VCaP (cell line): ENCODE measurements around the gene S100A8.

Source experiments
- H3K27ac ChIP-seq: fragments of 450-650 bp; 2 replicates; pipeline ENCODE4 v1.5.1; 2017
- TF ChIP-seq, protein P1 (sequence below): fragments of 450-650 bp; conservative IDR thresholded peaks from 2 replicates; pipeline ENCODE4 v1.5.1; 2017; ENCODE audit warnings: mild to moderate bottlenecking, moderate library complexity

Gene S100A8

DNA sequence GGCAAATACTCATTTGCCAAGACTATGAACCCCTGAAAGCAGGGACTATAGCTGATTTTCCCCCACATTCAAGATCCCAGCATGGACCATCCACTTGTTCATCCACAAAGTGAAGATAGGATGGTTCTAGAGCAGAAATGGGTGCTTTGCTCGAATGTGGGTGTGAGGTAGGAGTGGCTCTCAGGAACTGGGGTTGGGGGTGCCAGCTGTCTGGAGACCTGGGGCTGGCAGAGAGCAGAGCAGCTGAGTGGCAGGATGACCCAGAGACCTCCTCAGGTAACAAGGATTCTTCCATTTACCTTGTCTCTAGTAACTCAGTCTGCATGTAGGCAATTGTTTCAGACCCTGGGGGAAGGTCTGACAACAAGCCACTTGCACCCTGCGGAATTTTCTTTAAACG, 27.2 kb downstream of the S100A8 start:
- no peak overlapping the region for H3K27ac ChIP-seq
- TF ChIP-seq, protein P1, sequence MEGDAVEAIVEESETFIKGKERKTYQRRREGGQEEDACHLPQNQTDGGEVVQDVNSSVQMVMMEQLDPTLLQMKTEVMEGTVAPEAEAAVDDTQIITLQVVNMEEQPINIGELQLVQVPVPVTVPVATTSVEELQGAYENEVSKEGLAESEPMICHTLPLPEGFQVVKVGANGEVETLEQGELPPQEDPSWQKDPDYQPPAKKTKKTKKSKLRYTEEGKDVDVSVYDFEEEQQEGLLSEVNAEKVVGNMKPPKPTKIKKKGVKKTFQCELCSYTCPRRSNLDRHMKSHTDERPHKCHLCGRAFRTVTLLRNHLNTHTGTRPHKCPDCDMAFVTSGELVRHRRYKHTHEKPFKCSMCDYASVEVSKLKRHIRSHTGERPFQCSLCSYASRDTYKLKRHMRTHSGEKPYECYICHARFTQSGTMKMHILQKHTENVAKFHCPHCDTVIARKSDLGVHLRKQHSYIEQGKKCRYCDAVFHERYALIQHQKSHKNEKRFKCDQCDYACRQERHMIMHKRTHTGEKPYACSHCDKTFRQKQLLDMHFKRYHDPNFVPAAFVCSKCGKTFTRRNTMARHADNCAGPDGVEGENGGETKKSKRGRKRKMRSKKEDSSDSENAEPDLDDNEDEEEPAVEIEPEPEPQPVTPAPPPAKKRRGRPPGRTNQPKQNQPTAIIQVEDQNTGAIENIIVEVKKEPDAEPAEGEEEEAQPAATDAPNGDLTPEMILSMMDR: no peak

DNA sequence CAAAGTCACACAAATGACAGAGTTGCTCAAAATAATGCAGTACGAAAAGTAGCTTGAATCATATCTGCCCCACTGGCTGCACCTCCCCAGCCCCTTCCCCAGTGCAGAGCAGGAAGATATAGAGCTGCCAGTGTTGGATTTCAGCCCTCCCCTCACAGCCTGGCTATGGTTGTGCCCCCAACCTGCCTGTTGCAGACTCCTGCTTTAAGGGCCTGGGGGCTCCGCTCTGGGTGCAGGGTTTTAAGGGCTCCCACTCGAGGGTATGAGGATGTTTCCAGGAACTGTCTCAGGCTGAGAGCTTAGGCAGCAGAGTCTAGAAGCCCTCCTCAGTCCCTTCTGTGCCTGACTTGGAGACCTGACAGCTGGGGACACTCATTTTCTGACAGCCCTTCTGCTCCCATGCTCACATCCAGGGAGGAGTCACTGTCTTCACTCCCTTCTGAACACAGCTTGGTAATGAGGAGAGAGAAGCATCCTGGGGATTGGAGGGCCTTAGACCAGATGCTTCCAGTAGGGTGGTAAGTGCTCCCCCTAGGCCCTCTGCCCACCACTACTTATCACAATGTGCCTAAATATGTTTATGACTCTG, 28.6 kb downstream of the S100A8 start:
- TF ChIP-seq, protein P1: no peak
- H3K27ac ChIP-seq: no peak overlapping the region

DNA sequence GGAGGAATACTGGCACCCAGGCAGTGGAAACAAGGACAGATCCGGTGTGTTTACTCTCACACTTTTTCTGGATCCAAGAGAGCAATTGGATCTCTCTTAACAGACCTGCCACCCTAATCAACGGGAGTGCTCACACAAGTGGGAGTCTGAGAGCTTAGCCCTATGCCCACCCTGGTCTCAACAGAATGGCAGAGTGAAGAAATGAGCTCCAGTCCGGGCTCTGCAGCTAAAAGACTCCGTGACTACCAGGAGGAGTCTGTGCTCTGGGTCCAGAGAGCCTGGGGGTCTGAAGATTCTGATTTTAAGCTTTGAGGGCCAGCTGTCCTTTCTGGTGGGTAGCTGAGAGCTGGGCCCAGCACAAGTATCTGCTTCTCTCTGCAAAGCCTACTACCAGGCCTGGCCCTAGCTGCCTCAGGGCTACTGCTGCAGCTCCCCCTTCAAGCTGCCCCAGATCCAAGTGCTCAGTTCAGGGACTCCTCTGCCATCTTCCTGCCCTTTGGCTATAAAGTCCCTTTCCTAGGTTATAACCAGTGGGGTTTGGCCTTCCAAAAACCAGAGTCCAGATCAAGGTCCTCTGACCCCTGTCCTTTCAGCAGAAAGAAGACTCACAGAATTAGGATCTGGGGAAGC, 29.3 kb downstream of the S100A8 start:
- no peak overlapping the region for H3K27ac ChIP-seq
- TF ChIP-seq, protein P1: no peak

DNA sequence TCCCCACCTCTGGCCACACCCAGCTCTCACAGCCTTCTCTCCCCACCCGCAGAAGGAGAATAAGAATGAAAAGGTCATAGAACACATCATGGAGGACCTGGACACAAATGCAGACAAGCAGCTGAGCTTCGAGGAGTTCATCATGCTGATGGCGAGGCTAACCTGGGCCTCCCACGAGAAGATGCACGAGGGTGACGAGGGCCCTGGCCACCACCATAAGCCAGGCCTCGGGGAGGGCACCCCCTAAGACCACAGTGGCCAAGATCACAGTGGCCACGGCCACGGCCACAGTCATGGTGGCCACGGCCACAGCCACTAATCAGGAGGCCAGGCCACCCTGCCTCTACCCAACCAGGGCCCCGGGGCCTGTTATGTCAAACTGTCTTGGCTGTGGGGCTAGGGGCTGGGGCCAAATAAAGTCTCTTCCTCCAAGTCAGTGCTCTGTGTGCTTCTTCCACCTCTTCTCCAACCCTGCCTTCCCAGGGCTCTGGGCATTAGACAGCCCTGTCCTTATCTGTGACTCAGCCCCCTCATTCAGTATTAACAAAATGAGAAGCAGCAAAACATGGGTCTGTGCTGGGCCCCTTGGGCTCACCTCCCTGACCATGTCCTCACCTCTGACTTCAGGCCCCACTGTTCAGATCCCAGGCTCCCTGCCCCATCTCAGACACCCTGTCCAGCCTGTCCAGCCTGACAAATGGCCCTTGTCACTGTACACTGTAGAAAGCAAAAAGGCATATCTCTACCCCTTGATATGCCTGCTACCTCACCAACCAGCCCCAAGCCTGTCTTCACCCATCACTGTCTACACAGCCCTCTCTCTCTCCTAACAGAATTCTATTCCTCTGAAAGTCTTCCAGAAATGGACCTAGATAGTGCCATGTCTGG, 30.0 kb downstream of the S100A8 start:
- no peak overlapping the region for H3K27ac ChIP-seq
- TF ChIP-seq, protein P1: no peak

DNA sequence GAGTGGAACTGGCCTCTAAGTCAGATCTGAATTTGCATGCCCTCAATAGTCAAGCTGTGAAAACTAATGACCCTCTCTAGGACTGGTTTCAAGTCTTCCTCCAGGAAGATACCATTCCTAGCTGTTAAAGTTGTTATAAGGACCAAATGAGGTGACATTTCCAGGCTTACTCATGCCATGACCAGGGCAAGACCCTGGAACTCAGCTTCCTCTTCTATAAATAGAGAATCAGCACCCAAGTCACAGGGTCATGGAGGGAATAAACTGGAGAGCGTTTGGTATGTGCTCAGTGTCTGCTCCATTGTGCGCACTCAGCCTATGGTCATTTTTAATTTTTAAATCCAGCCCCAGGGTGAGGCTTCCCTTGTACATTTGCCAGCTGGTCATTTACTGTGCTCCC, 30.7 kb downstream of the S100A8 start:
- H3K27ac ChIP-seq: no peak overlapping the region
- TF ChIP-seq, protein P1: no peak

DNA sequence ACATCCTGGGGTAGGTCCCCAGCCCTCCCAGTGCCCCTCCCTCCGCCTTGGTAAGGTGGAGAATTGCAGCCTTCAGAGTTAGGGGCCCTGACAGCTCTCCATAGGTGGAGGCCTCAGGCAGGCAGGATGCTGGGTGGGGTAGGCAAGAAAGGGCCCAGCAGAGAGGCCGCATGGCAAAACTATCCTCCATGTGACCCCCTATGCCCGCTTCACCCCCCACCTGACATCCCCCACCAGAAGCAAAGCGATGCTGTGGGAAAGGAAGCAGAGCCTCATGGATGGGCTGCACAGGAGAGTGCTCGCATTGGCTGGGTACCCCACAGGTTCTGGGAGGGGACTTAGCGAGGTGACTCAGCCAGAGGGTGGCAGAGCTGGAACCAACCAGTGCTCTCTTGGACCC, 31.6 kb downstream of the S100A8 start:
- H3K27ac ChIP-seq: no peak overlapping the region
- TF ChIP-seq, protein P1: no peak

DNA sequence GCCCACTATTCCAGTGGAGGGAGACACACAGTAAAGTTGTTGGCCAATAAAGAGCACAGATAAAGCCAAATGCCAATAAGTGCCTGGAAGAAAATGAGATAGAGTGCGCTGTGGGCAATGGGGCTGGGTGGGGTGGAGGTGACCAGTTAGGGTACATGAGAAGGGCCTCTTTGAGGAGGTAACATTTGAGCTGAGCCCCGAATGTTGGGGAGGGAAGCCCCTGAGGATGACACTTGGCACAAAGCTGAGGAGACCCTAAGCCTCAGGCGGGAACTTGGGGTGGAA, 32.2 kb downstream of the S100A8 start:
- no peak overlapping the region for H3K27ac ChIP-seq
- TF ChIP-seq, protein P1: no peak
